Measurements from ENCODE around the gene RNF112.

RNF112 gene

DNA sequence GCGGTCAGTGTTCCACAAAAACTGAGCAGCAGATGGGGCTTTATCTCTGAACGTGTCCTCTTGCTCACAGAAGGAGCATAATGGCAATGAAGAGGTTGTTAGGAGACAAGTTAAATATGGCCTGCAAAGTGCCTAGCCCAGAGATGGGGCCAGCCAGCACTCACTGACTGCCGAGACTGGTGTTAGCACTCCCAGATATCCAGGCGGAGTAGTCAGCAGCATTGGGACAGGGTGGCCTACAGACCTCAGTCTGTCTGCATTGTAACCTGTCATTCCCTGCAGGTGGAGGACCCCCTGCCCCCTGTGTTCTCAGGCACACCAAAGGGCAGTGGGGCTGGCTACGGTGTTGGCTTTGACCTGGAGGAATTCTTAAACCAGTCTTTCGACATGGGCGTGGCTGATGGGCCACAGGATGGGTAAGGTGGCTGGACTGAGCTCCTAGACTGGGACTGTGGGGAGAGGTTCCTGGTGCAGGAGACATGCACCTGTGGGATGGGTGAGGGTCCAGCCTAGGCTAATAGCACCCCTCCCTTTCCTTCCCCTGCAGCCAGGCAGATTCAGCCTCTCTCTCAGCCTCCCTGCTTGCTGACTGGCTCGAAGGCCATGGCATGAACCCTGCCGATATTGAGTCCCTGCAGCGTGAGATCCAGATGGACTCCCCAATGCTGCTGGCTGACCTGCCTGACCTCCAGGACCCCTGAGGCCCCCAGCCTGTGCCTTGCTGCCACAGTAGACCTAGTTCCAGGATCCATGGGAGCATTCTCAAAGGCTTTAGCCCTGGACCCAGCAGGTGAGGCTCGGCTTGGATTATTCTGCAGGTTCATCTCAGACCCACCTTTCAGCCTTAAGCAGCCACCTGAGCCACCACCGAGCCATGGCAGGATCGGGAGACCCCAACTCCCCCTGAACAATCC is 28.2 kb upstream of the RNF112 start:
- no peak for DNase-seq
- H3K27me3 ChIP-seq = no peaks in the 10 kb centered on the region
- H3K4me3 ChIP-seq (ENCODE audit: low read depth, low read length) = no peak overlapping the region
- H3K9me3 ChIP-seq = no peaks in the 10 kb centered on the region
- TF ChIP-seq, protein P1, sequence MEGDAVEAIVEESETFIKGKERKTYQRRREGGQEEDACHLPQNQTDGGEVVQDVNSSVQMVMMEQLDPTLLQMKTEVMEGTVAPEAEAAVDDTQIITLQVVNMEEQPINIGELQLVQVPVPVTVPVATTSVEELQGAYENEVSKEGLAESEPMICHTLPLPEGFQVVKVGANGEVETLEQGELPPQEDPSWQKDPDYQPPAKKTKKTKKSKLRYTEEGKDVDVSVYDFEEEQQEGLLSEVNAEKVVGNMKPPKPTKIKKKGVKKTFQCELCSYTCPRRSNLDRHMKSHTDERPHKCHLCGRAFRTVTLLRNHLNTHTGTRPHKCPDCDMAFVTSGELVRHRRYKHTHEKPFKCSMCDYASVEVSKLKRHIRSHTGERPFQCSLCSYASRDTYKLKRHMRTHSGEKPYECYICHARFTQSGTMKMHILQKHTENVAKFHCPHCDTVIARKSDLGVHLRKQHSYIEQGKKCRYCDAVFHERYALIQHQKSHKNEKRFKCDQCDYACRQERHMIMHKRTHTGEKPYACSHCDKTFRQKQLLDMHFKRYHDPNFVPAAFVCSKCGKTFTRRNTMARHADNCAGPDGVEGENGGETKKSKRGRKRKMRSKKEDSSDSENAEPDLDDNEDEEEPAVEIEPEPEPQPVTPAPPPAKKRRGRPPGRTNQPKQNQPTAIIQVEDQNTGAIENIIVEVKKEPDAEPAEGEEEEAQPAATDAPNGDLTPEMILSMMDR (IDR thresholded peaks at IDR 0.05; ENCODE audit: low read depth, low read length) = no peak
- no peaks in the 10 kb centered on the region for H3K4me1 ChIP-seq
- H3K36me3 ChIP-seq = peaks cover 6% of the 10 kb centered on the region; the same call in 1 of the 2 replicates

DNA sequence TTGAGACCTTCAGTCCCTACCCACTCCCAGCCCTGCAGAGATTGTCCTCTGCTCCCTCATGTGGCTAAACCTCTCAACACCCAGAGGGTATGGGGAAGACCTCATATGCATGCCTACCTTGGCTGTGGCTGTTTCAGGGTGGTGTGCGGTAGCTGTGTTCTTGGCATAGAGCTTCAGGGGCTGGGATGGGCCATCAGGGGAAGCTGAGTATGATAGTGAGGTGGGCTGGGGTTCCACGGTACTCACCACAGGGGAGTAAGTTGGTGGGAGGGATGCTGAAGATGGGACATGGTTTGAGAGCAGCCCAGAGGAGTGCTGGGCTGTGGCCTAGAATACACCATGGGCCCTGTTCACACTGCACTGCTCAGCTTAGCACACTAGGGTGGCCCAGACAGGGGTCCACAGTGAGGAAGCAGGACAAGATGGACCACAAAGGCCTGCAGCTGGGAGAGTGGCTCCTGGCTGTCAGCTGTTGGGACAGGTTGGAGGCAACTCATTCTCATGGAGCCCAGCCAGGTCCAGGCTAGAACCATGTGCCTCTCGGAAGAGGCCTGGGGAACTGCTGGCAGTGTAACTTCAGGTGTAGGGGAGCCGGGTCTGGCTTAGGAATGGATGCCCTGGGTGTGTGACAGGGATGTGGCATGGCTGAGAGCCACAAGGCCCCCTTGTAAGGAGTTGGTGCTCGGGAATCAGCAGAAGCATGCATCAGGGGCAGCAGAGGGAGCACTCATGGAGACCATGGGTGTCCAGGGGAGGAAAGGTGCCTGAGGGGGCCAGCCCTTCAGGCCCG is 27.2 kb upstream of the RNF112 start:
- Histone ChIP-seq H3K4me1 (no peaks in the 10 kb centered on the region), H3K27me3 (no peaks in the 10 kb centered on the region), H3K4me3 (ENCODE audit: low read depth, low read length) (no peak overlapping the region), H3K36me3 (peaks cover 6% of the 10 kb centered on the region; the same call in 1 of the 2 replicates), H3K9me3 (no peaks in the 10 kb centered on the region)
- TF ChIP-seq, protein P1 (IDR thresholded peaks at IDR 0.05; ENCODE audit: low read depth, low read length) = no peak
- no peak for DNase-seq

DNA sequence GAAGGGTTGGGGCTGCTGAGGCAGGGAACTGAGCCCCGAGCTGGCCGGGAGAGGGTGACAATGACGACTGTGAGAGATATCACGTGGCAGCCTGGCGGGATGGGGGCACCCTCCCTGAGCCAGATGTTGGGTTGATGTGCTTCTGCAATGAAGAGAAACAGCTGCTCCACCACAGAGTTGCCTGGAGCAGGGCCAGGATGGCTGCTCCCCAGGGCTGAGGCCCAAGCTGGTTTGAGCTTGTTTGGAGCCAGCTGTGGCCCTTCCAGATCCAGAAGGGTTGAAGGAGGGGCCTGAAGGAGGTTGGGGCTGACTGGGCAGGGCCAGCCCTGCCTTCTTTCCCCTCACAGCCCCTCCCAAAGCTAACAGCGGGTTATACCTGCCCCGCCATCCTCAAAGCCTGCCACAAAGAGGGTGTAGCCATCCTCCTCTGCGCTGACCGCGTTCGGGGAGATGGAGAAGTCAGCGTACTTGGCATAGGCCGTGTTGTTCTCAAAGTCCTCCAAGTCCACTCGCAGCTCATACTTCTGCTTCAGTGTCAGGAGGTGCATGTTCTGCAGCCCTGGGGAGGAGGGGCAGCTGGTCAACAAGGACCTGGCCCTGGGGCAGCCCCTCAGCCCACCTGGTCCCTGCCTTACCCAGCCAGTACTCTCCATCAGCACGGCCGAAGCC is 26.2 kb upstream of the RNF112 start:
- Histone ChIP-seq H3K4me3 (ENCODE audit: low read depth, low read length) (no peak overlapping the region), H3K36me3 (peaks cover 6% of the 10 kb centered on the region; the same call in 1 of the 2 replicates)
- peak; percentile 63 for DNase-seq

DNA sequence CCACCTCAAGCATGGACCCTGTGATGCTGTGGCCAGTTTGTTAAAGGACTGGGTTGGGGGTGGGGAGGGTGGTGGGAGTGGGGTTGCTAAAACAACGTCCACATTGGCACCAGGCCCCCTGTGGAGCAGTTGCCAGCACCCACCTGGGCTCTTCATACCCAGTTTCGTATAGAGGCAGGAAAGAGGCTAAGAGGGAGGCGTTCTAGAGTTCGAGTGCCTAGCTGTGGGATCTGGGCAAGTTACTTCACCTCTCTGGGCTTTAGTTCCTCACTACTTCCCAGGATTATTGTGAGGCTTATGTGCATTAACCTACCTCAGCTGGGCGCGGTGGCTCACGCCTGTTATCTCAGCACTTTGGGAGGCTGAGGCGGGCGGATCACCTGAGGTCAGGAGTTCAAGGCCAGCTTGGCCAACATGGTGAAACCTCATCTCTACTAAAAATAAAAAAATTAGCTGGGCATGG is 25.5 kb upstream of the RNF112 start:
- TF ChIP-seq, protein P1 (IDR thresholded peaks at IDR 0.05; ENCODE audit: low read depth, low read length) = no peak
- DNase-seq = no peak
- Histone ChIP-seq H3K27me3 (no peaks in the 10 kb centered on the region), H3K36me3 (peaks cover 6% of the 10 kb centered on the region; the same call in 1 of the 2 replicates), H3K4me3 (ENCODE audit: low read depth, low read length) (no peak overlapping the region), H3K9me3 (no peaks in the 10 kb centered on the region), H3K4me1 (no peaks in the 10 kb centered on the region)

More for the DNA sequence above, 26.2 kb upstream of the RNF112 start:
- Histone ChIP-seq H3K4me1 (no peaks in the 10 kb centered on the region), H3K27me3 (no peaks in the 10 kb centered on the region), H3K9me3 (no peaks in the 10 kb centered on the region)
- TF ChIP-seq, protein P1 (IDR thresholded peaks at IDR 0.05; ENCODE audit: low read depth, low read length) = no peak

DNA sequence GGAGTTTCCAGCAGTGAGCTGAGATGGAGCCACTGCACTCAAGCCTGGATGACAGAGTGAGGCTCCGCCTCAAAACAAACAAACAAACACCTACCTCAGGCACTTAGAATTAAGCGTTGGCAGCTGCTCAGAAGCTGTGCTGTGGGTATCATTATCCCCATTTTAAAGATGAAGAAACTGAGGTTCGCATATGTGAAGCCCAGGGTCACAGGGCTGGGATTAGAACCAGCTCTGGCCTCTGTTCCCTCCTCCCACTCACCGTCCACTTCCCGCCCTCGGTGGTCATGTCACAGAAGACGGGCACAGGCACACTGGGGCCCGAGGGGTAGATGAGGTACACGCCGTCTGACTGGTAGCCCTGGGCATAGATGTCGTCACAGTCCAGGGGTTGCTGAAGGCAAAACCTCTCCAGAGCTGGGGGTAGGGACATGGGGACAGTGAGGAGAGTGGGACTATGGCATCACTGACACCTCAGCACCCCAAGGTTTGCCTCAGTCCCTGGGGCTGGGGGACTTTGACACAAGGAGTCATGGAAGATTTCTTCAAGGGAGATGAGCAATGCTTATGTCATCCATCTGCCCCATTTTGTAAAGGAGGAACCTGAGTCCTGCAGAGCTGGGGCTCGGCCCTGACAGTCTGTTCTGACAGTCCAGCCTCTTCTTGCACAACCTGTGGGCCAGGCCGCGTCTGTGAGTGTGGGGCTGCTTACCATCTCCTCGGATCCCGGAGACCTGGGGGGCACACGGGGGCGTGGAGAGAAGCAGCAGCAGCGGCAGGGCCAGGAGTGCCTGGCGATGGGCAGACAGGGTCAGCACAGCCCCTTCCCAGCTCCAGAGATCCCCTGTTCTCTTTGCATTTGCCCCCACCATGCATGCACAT is 24.7 kb upstream of the RNF112 start:
- Histone ChIP-seq H3K36me3 (peaks cover 3% of the 10 kb centered on the region; the same call in 1 of the 2 replicates), H3K4me3 (ENCODE audit: low read depth, low read length) (no peak overlapping the region), H3K9me3 (no peaks in the 10 kb centered on the region), H3K27me3 (no peaks in the 10 kb centered on the region), H3K4me1 (no peaks in the 10 kb centered on the region)
- TF ChIP-seq, protein P1 (IDR thresholded peaks at IDR 0.05; ENCODE audit: low read depth, low read length) = no peak
- no peak for DNase-seq

Measured in BE2C (cell line).